ENCODE results near the gene ADCY9.

Gene ADCY9

DNA sequence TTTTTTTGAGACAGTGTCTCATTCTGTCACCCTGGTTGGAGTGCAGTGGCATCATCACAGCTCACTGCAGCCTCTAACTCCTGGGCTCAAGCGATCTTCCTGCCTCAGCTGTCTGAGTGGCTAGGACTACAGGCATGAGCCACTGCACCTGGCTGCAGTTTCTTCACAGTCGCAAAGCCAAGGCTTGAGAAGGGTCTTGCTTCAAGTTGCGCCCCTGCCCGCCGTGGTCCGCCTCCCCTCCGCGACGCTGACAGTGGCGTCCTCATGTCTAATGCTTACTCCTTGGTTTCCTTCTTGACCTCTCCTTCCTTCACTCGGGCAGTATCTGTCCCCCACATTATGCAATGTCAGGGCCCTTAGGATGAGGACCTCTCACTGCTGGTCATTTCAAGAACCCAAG lies 112.7 kb downstream of the ADCY9 start:
- no peak for DNase-seq (ENCODE audit: low read depth in 2 of 2)

DNA sequence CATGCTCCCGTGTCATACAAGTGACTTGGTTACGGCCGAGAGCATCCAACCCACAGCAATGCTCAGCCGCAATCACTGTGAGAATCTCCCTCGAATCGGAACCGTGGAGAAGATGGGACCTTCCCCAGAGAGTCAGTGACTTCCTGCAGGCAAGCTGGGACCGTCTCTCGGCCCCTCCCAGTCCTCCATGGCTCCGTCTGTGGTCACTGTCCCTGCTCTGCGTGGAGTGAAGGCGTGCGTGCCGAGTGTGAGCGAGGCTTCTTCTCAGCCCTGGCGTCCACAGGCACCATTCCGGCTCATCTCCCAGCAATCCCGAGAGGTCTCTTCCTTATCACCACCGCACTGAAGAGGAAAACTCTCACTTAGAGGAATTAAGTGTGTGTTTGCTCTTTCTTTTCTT lies 113.1 kb downstream of the ADCY9 start:
- DNase-seq (ENCODE audit: low read depth in 2 of 2): no peak

DNA sequence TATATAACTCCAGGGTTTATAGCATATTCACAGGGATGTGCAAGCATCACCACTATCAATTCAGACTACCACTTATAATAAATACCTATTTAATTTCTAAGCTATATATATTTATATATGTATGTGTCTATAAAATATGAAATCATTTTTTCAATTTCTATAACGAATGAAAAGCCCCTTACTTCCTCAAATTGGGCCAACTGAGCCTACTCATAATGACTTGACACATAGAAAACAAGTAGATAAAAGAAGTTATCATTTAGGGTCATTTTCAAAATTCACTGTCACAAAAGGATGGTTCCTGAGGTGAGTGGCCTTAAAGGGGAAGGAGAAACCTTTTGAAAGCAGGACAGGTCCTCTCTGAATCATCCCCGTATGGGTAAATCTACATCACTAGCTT lies 114.1 kb downstream of the ADCY9 start:
- no peak for DNase-seq (ENCODE audit: low read depth in 2 of 2)

DNA sequence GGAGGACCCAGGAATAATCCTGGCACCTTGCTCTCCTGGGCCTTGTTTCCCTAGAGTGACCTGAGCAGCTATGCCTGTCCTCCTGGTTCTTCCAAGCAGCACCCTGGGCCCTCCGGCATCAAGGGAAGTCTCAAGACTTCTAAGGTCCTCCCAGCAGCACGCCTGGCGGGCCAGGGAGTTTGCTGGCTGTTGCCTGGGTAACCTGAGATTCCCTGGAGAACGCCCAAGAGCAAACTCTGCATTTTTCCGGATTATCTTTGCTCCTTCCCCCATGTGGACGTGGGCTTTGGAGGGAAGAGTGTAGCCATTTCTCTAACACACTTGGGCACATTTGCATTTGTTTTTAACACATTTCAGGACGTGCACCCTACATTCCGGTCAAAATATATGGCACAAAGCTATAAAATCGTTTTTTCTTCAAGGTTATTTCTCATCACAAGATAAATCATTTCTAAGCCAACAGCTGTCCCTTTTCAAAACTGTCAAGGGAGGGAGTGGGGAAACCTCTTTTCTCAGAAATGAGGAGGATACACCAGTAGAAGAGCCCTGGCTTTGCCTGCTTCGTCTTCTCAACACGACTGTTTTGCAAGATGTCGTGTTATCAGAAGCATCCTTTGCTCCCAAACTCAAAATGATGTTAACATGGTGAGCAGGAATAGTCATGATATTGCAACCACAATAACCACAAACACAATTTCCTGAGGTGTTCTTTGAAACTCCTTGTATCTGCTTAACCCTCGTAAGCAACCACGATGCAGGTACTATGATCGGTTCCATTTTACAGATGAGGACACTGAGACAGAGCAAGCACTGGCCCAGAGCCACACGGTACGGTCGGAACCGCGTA lies 116.5 kb downstream of the ADCY9 start:
- DNase-seq (ENCODE audit: low read depth in 2 of 2): no peak

DNA sequence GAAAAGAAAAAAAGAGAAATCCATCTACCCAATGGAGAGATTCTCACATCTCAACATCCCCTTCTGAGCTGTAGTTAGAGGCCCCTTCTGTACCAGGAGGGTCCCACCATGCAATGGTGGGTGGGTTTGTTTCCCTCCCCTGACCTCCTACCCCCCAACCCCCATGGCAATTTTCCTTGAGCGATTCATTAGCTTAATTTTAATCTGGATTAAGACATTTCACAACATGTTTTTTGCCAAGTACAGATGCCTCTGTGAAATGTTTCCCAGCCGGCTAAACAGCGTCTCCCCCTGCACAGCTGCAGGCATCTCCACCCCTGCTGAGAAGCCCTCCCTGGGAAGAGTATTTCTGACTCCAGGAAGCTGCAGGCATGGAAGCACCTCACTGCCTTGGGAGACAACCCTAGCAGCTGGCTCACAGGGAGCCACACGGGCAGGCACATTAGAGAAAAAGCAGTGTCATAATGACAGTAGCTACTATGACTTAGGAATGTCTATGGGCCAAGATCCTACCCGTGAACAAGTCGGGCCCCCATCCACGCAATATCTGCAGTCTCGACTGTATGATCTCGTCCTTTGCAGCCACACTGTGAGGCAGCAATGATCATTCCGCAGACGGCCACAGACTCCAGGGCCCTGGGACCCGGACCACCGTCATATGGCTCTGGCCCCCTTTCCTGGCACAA lies 117.3 kb downstream of the ADCY9 start:
- no peak for DNase-seq (ENCODE audit: low read depth in 2 of 2)

DNA sequence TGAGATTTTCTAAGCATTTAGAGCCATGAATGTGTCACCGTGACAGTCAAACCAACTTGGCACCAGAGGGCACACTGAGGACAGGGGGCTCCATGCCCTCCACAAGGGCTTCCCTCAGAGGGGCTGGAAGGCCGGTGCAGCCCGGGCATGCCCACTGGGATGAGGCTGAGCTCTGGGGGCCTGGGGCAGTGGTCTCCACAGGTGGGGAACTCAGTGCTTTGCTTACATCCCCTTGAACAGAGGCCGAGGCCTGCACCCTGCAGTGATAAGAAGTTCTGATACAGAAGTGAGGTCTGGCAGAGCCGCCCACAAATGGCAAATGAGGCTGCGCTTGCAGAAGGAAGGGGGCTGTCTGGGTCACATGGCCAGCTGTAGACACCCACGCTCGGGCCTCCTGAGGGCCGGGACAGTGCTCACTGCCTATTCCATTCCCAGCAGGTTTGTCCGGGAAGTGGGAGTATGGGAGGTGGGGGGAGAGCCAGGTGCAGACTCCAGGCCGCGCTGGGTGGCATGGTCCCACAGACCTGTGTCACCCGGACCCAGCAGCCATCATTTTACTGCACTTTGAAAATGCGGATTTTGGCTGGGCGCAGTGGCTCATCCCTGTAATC lies 118.9 kb downstream of the ADCY9 start:
- DNase-seq (ENCODE audit: low read depth in 2 of 2): no peak

DNA sequence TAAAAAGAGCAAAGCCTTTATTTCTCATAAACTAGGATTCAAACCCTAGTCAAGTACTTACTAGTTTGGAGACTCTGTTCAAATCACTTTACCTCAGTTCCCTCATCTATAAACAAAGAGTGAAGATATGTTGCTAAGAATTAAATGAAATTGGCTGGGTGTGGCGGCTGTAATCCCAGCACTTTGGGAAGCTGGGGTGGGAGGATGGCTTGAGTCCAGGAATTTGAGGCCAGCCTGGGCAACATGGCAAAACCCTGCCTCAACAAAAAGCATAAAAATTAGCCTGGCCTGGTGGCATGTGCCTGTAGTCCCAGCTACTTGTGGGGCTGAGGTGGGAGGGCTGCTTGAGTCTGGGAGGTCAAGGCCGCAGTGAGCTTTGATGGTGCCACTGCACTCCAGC lies 121.2 kb downstream of the ADCY9 start:
- no peak for DNase-seq (ENCODE audit: low read depth in 2 of 2)

DNA sequence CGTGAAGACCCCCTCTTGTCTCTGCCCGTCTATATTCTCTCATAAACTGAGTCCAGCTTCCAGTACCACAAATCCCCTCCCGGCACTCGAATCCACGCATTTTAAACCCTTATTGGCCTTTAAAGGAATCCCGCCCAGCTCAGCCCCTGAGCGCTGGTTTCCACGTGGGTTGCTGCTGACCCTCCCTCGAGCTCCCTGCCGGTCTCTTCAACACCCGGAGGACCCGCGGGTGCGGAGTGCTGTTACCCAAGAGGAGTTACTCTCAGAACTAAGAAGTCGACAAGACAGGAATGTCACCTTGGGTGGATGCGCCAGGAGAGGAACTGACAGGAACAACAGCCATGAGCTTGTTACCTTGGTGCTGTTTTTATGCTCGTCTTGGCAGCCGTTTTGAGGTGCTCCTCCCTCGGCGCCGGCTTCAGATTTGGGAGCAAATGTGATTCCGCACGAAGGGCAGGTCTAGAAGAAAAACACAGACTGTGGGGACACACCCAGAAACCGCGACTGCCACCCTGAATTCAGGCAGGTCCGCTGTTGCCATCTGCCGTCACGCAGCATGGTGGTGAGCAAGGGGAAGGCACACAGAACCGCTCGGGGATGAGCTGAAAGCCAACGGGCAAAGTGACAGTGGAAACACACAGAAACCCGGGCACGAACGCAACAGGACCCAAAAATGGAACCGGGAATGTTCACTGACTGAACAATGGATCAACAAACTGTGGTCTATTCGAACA lies 123.0 kb downstream of the ADCY9 start:
- no peak for DNase-seq (ENCODE audit: low read depth in 2 of 2)

DNA sequence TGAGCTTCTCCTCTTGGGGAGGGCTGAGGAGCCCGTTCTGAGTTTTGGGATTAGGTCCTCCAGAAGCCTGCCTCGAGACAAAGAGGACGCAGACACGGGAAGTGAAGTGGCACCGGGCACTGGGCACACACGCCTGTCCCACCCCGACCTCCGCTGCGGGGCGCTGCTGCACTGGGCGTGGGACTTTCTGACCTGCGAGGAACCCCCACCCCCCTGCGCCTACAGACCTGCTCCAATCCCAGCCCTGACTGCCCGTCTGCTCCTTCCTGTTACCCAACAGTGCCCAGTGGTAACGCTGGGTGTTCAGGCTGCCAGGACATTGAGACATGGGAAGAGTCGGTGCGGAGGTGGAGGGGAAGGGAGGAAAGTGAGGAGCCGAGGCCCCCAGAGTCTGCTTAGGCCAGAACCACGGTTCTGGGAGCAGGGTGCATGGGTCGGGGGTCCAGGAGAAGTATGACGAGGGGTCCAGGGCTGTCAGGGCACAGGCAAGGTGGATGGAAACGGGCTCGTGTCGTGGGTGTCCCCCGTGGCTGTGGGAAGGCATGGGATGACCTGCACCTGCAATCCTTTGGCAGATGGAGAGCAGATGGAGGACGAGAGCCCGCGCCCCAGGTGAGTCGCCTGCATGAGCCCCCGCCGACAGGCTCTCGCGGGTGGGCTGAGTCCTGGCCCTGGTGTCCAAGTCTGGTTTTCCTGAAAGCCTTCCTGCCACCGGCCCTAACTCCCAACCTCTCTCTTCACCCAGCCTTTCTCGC lies 123.8 kb downstream of the ADCY9 start:
- no peak for DNase-seq (ENCODE audit: low read depth in 2 of 2)

DNA sequence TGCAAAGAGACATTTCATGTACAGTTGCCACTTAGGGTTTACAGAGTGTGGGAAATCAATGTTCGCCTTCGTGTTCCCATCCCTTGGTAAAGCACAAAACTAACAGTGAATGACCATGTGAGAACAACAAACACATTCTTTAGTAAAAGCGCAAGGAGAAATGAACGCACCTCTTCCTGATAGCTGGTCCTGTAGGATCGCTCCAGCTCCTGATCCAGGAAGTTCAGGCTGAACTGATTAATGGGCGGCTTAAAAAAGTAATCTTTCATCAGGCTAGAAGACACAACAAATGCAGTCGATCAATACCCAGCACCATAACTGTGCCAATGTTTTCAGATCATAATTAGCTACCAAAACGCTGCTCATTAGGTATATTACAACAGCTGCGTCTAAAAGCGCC lies 127.4 kb downstream of the ADCY9 start:
- no peak for DNase-seq (ENCODE audit: low read depth in 2 of 2)

DNA sequence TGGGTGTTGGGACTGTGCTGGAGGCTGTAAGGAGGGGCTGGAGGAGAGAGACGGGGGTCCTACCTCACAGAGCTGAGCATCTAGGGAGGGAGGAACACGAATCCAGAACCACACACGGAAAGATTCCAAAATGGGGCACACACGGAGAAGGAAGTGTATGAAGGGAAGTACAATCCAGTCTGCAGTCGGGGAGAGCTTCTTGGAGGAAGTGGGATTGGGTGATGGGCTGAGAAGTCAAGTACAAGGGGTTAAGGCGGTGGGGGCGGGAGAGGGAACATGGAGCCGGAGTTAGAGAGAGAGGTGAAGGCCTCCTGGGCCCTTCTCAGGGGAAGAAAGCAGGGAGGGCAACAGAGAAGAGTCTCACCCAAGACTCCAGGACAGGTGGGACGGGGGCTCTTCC lies 128.2 kb downstream of the ADCY9 start:
- no peak for DNase-seq (ENCODE audit: low read depth in 2 of 2)

DNA sequence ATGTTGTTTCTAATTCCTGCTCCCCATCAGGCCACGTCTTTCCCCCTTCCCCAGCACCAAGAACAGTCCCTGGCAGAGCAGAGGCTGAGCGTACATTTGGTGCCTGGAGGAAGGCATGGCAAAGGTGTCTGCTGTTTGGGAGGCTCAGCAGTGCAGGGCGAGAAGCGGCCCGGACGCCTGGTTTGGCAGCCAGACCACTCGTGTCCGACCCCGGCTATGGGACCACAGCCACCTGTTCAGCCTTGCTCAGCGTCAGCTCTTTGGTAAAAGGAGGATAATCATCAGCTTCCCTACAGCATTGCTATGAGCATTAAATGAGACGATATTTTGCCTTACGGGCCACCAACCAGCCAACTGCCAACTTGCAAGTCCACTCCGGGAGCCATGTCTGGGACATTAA lies 129.0 kb downstream of the ADCY9 start:
- DNase-seq (ENCODE audit: low read depth in 2 of 2): no peak

DNA sequence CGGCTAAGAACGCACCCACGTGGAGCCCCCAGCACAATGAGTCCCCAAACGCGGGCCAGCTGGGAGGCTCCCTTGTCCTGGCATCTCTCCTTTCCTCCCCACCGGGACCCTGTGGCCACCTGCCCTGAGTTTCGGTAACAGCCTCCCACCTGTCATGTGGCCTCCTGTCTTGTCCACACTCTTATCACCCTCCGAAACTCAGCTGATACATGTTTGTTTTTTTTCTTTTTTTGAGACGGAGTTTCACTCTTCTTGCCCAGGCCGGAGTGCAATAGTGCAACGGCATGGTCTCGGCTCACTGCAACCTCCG lies 130.1 kb downstream of the ADCY9 start:
- no peak for DNase-seq (ENCODE audit: low read depth in 2 of 2)

DNA sequence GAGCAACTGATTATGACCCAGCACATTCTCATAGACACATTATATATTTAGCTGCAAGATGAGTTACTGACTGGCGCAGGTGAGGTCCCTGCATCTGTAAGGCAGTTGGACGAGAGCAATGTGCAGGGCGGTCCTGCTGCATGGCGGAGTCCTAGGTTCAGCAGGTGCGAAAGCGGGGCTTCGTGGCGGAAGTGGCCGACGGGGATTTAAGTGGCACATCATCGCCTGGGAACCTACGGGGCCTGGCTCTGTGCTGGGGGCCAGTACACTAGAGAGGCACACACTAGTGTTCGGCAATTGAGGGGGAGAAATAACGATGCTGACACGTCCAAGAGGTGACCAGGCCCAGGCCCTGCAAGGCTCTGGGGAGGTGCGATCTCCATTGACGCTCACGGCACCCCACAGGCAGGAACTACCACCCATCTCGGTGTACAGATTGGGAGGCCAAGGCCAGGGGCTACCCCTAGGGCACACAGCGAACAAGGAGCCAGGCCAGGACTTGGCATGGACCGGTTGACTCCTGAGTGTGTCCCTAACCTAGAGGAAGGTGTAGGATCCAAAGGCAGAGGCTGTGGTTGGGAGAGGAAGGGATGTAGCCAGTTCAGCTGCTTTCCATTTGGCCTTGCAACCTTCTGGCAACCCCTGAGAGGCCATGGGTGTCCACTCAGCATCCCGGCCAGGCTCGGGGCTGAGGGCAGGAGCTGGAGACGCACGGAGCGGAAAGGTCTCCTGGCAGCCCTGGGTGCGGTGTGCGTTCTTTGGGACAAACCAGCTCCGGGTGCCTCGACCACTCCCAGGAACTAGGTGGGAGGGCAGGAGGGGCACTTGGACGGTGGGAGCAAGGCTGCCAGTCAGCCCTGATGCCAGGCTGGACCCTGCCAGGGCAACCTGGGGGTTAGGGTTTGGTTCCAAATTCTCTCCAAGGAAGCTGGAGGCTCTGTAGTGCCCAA lies 131.9 kb downstream of the ADCY9 start:
- DNase-seq (ENCODE audit: low read depth in 2 of 2): no peak

DNA sequence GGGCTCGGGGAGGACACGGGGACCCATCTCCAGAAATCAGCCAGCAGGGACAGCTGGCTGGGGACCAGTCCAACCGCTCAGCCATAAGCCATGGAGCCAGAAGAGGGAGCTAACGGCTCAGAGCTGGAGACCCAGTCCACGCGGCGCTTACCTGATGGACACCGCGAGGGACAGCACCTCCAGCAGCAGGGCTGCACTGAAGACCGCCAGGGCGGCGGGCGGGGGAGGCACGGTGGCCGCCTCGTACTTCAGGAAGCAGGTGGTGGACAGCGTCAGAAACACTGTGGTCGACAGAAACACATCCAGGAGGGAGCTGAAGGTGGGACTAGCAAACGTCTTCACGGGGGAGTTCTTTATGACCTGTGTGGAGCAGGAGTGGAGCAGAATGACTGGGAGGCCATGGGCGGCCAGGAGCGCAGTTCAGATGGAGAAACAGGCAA lies 133.1 kb downstream of the ADCY9 start:
- peak; percentile 11 to 13 for DNase-seq (ENCODE audit: low read depth in 2 of 2)

DNA sequence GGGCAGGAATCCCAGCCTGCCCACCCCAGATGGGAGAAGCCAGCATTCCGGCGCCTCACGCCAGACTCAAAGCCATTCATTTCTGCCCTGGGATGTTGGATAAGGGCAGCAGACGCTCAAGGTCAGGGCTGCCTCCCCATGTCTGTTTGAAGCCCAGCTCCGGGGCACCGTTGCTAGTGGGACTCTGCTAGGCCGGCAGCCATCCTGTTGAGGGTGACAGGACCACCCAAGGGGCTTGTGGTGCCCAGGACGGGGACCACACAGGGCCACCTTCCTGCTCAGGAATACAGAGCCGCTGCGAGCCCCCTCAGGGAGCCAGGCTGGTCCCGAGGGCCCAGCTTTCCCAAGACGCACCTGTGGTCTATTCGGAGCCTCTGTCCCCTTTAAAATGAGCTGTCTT lies 134.0 kb downstream of the ADCY9 start:
- no peak for DNase-seq (ENCODE audit: low read depth in 2 of 2)

DNA sequence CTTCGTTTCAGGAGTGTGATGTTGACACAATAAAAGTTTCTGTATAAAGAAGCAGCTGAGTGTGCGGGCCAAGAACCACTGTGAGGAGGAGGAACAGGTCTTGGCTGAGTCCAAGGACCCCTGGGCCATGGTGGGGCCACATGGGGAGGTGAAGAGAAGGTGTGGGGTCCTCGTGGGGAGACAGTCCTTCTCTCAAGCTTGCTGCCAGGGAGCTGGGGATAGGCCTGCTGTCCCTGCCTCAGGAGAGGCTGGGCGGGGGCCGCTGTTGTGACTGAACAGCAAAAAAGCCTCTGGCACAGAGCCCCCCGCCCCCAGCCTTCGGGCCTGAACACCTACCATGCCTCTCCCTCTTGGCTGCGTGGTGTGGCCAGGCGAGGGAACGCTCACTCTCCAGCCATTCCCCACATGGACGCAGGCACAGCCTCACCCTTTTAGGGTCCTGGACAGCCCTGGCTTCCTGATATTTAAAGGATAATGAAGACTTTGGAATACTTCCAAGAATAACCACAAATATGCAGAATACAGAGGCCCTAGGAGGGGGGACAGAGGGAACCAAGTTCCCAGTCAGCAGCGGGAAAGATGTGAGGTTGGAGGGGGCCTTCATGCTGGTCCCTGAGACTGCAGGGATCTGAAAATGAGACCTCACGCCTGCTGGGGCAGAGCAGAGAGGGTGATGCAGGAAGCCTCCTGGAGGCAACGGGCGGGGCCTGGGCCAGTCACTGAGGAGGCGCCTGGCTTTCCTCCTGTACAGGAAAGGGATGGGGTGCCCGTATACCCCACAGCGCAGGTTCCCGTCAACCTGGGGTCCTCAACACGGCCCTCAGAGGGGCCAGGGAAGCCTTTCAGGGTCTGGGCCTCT lies 135.8 kb downstream of the ADCY9 start:
- no peak for DNase-seq (ENCODE audit: low read depth in 2 of 2)

DNA sequence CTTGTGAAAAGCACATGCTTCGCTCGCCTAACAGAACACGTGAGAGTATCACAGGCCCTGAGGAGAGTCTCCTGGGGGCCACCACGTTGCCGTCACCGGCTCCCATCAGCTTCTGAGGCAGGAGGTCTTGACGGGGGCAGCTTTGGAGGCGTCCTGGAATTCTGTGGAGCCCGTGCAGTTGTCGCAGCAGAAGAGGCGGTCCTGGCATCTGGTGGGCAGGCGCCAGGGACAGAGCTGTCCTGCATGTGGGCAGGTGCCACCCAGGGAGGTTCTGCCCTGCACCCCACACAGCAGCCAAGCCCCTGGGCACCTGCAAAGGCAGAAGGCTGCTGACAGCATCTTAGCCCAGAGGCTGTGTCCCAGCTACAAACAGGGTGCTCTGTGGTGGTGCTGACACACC lies 136.7 kb downstream of the ADCY9 start:
- DNase-seq (ENCODE audit: low read depth in 2 of 2): no peak

DNA sequence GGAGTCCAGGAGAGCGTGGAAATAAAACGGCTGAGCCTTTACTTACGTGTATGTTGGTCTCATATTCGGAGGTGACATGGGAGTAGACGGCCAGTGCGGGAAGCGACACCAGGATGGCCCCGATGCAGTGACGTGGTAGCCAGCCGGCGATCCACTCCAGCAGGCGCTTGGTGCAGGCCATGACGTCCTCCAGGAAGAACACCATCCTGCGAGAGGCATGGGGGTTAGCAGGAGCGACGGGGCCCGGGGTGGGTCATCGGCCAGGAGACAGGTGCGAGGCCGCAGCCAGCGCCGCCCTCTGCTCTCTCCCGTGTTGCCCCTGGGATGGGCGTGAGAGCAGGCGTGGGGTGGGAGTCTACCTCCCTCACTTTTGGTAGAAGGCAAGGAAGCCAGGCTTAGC lies 137.2 kb downstream of the ADCY9 start:
- no peak for DNase-seq (ENCODE audit: low read depth in 2 of 2)

DNA sequence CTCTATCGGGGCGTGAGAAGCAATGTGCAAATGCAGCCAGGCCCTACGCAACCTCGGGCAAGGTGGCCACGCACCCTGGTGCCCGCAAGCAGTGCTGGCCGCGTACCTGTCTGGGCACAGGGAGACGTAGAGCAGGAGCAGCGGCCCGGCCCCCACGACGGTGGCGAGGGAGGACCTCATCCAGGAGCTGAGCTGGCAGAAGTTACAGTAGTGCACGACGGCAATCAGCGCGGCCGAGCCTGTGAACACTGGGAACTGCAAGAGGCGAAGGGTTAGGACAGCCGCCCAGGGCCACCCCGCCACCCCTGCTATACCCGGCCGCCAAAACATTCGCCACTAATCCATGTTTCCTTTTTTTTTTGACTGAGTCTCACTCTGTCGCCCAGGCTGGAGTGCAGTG lies 138.9 kb downstream of the ADCY9 start:
- no peak for DNase-seq (ENCODE audit: low read depth in 2 of 2)

Data from stimulated activated CD8-positive, alpha-beta memory T cell treated with anti-CD3 and anti-CD28 coated beads, Interleukin-15, amount 100 ng/mL, for 48 hours (primary cell).